IMR-90 (cell line): ENCODE results near the gene MYT1. TPM values are rescaled to one million over a fixed set of nuclear protein-coding genes. Genes with fewer than 3 reads are reported as not detected.

Experiments used
- ATAC-seq: fragments of 200-7000 bp; cut with Tn5 transposase; 2 replicates; pipeline ENCODE4 v1.9.1; 2020; ENCODE audit warnings: low read depth, mild to moderate bottlenecking, moderate library complexity
- BruUV-seq: library from RNA; stranded (reverse); fragments of 400-500 nt; replicated peaks from 2 replicates; lab custom pipeline; 2021; lab: Mats Ljungman, UMichigan
- CTCF ChIA-PET: fragments of 300-600 bp; formaldehyde crosslinking; extraction: SDS; loops from one replicate; lab custom pipeline; 2021; ENCODE audit warnings: antibody characterized with exemption; lab: Yijun Ruan, JAX
- POLR2A ChIA-PET: fragments of 300-600 bp; sonication (Branson Sonifier 250); formaldehyde crosslinking; loops from one replicate; lab custom pipeline; 2022; ENCODE audit warnings: antibody characterized with exemption; ENCODE audit not compliant: unreplicated experiment; lab: Charles Lee
- DNase-seq: peaks from one replicate; pipeline ENCODE4 v3.0.0; 2013
- H2AFZ ChIP-seq: replicated peaks from 2 replicates; pipeline ENCODE3; 2013; ENCODE audit warnings: low read length, mild to moderate bottlenecking; ENCODE audit not compliant: poor library complexity
- H2AK5ac ChIP-seq: 2 replicates; pipeline ENCODE4 v1.6.1; 2013; ENCODE audit warnings: low read depth, low read length, inconsistent platforms
- H2AK9ac ChIP-seq: replicated peaks from 2 replicates; pipeline ENCODE3; 2013; ENCODE audit warnings: mild to moderate bottlenecking, low read depth, low read length, moderate library complexity; ENCODE audit not compliant: poor library complexity
- H2BK120ac ChIP-seq: 2 replicates; pipeline ENCODE4 v1.6.1; 2013; ENCODE audit warnings: low read depth, low read length, inconsistent platforms
- H2BK15ac ChIP-seq: 3 replicates; pipeline ENCODE4 v1.6.1; 2013; ENCODE audit warnings: low read depth, low read length, inconsistent platforms
- H2BK20ac ChIP-seq: 2 replicates; pipeline ENCODE4 v1.6.1; 2013; ENCODE audit warnings: low read depth, mild to moderate bottlenecking, inconsistent platforms, low read length, moderate library complexity
- H2BK5ac ChIP-seq: 2 replicates; pipeline ENCODE4 v1.6.1; 2013; ENCODE audit warnings: mild to moderate bottlenecking, low read depth, low read length, inconsistent platforms; ENCODE audit not compliant: poor library complexity, severe bottlenecking
- H3K14ac ChIP-seq: replicated peaks from 2 replicates; pipeline ENCODE4 v1.6.1; 2013; ENCODE audit warnings: low read depth, low read length, inconsistent platforms
- H3K18ac ChIP-seq: 2 replicates; pipeline ENCODE4 v1.6.1; 2013; ENCODE audit warnings: low read depth, low read length, control low read depth
- H3K23ac ChIP-seq: 2 replicates; pipeline ENCODE4 v1.6.1; 2013; ENCODE audit warnings: low read depth, low read length, inconsistent platforms
- H3K27ac ChIP-seq: 2 replicates; pipeline ENCODE4 v1.5.1; 2013; ENCODE audit warnings: mild to moderate bottlenecking, control low read depth, low read length; ENCODE audit not compliant: insufficient read depth
- H3K27me3 ChIP-seq: 2 replicates; pipeline ENCODE4 v1.6.1; 2013; ENCODE audit warnings: low read length; ENCODE audit not compliant: control insufficient read depth, insufficient read depth
- H3K36me3 ChIP-seq: 2 replicates; pipeline ENCODE4 v1.6.1; 2013; ENCODE audit warnings: low read length, mixed read lengths; ENCODE audit not compliant: control insufficient read depth, insufficient read depth
- H3K4ac ChIP-seq: 2 replicates; pipeline ENCODE4 v1.6.1; 2013; ENCODE audit warnings: low read depth, low read length, inconsistent platforms
- H3K4me1 ChIP-seq: 2 replicates; pipeline ENCODE4 v1.6.1; 2013; ENCODE audit warnings: low read length, mixed read lengths; ENCODE audit not compliant: control insufficient read depth, insufficient read depth
- H3K4me2 ChIP-seq: 2 replicates; pipeline ENCODE4 v1.6.1; 2013; ENCODE audit warnings: low read depth, mild to moderate bottlenecking, control low read depth, low read length, moderate library complexity
- H3K4me3 ChIP-seq: 2 replicates; pipeline ENCODE4 v1.5.1; 2013; ENCODE audit warnings: low read depth, mild to moderate bottlenecking, control low read depth, low read length, moderate library complexity; ENCODE audit not compliant: insufficient read depth
- H3K56ac ChIP-seq: 2 replicates; pipeline ENCODE4 v1.6.1; 2013; ENCODE audit warnings: low read length, inconsistent platforms; ENCODE audit not compliant: insufficient read depth; ENCODE audit errors: extremely low read depth
- H3K79me1 ChIP-seq, 2 experiments: 2 replicates each; pipeline ENCODE4 v1.6.1; 2013; ENCODE audit warnings: low read length in 2 of 2, inconsistent platforms in 1 of 2, low read depth in 1 of 2
- H3K9ac ChIP-seq: 2 replicates; pipeline ENCODE4 v1.6.1; 2013; ENCODE audit warnings: low read depth, low read length, control low read depth
- H3K9me1 ChIP-seq: 2 replicates; pipeline ENCODE4 v1.6.1; 2013; ENCODE audit warnings: low read length, inconsistent platforms; ENCODE audit not compliant: insufficient read depth
- H3K9me3 ChIP-seq: 2 replicates; pipeline ENCODE4 v1.6.1; 2013; ENCODE audit warnings: low read length; ENCODE audit not compliant: control insufficient read depth, insufficient read depth
- H4K20me1 ChIP-seq: 2 replicates; pipeline ENCODE4 v1.6.1; 2013; ENCODE audit warnings: low read length, inconsistent platforms; ENCODE audit not compliant: insufficient read depth
- H4K5ac ChIP-seq: 2 replicates; pipeline ENCODE4 v1.6.1; 2013; ENCODE audit warnings: mild to moderate bottlenecking, low read depth, low read length, control low read depth
- H4K8ac ChIP-seq, 2 experiments: 2 replicates each; pipeline ENCODE4 v1.6.1; 2013; ENCODE audit warnings: low read depth in 2 of 2, low read length in 2 of 2, control low read depth in 1 of 2, inconsistent platforms in 1 of 2
- H4K91ac ChIP-seq: 2 replicates; pipeline ENCODE4 v1.6.1; 2013; ENCODE audit warnings: low read depth, low read length, inconsistent platforms; ENCODE audit not compliant: insufficient read depth
- BHLHE40 ChIP-seq: fragments of 150-350 bp; IDR thresholded peaks from 2 replicates; pipeline ENCODE4 v1.6.1; 2016; ENCODE audit warnings: mild to moderate bottlenecking, low read depth, low read length
- CEBPB ChIP-seq: IDR thresholded peaks from 2 replicates; pipeline ENCODE4 v1.6.1; 2012; ENCODE audit warnings: low read depth, low read length, improper control_type of control experiment
- CHD1 ChIP-seq: IDR thresholded peaks from 2 replicates; pipeline ENCODE4 v1.6.1; 2012; ENCODE audit warnings: low read depth, low read length, improper control_type of control experiment
- FOS ChIP-seq: fragments of 150-350 bp; IDR thresholded peaks from 2 replicates; pipeline ENCODE4 v1.6.1; 2016; ENCODE audit warnings: low read depth, low read length
- MXI1 ChIP-seq: IDR thresholded peaks from 2 replicates; pipeline ENCODE4 v1.6.1; 2012; ENCODE audit warnings: low read depth, mild to moderate bottlenecking, low read length, moderate library complexity, borderline replicate concordance
- RAD21 ChIP-seq: IDR thresholded peaks from 2 replicates; pipeline ENCODE4 v1.6.1; 2012; ENCODE audit warnings: low read length, improper control_type of control experiment
- RCOR1 ChIP-seq: IDR thresholded peaks from 2 replicates; pipeline ENCODE4 v1.6.1; 2012; ENCODE audit warnings: mild to moderate bottlenecking, low read length, improper control_type of control experiment; ENCODE audit not compliant: insufficient replicate concordance
- SMC3 ChIP-seq: fragments of 150-350 bp; IDR thresholded peaks from 2 replicates; pipeline ENCODE4 v1.6.1; 2016; ENCODE audit warnings: low read depth, mild to moderate bottlenecking, antibody characterized with exemption, low read length, moderate library complexity
- WGBS, 2 experiments: methylation state at CpG; one replicate each; pipeline versions ENCODE4 v1.1.5 to v1.1.7; 2013; ENCODE audit warnings: missing lambda C conversion rate in 2 of 2; ENCODE audit not compliant: insufficient read length in 1 of 2; ENCODE audit errors: extremely low coverage in 2 of 2; 5-methylcytosine and 5-hydroxymethylcytosine counted together
- dilution Hi-C: fragments of 300-500 bp; cut with HindIII; formaldehyde crosslinking; loops from one replicate; pipeline ENCODE4 v1.14.3; 2018; ENCODE audit warnings: low sequenced_read_pairs; ENCODE audit not compliant: unreplicated experiment
- in situ Hi-C: fragments of 300-500 bp; cut with MboI; formaldehyde crosslinking; loops from 3 replicates; pipeline ENCODE4 v1.14.3; 2019; ENCODE audit warnings: low sequenced_read_pairs, inconsistent platforms, mixed read lengths
- intact Hi-C: fragments of 100-400 bp; cut with micrococcal nuclease; formaldehyde crosslinking; loops from 2 replicates; pipeline ENCODE4 v1.10.0; 2022
- polyA plus RNA-seq, 3 experiments: library from polyadenylated mRNA; depleted of rRNA; stranded (reverse); fragments of >200 nt; gene quantifications; 2 replicates each; pipeline ENCODE4 v1.2.3, GENCODE V29; 2012; ENCODE audit warnings: low replicate concordance in 1 of 3
- total RNA-seq: library from RNA; depleted of rRNA; stranded (reverse); fragments of >200 nt; gene quantifications from 2 replicates; pipeline ENCODE4 v1.2.3, GENCODE V29; 2012
- TF ChIP-seq, protein P1 (sequence below): conservative IDR thresholded peaks from 2 replicates; pipeline ENCODE4 v1.5.1; 2012; ENCODE audit warnings: mild to moderate bottlenecking, low read depth, low read length, improper control_type of control experiment
- TF ChIP-seq, protein P2 (sequence below): fragments of 150-350 bp; IDR thresholded peaks from 2 replicates; pipeline ENCODE4 v1.6.1; 2016; ENCODE audit warnings: low read depth, mild to moderate bottlenecking, low read length, moderate library complexity, borderline replicate concordance

The MYT1 gene
- total and polyA plus RNA-seq, 2 of the 4 experiments (the other 2 are of a cell fraction) = not detected

GRCh38 chr20:64186071-64186598 is 21.9 kb downstream of the MYT1 start:
- POLR2A ChIA-PET = no interaction called here
- H3K79me1 ChIP-seq = no peaks in the 10 kb centered on the region
- H3K36me3 ChIP-seq = no peaks in the 10 kb centered on the region
- H2AK9ac ChIP-seq = no peak overlapping the region
- no peak overlapping the region for H2BK20ac ChIP-seq
- no peaks in the 10 kb centered on the region for H3K4me1 ChIP-seq
- no peak overlapping the region for H3K56ac ChIP-seq
- no peak for ATAC-seq
- TF ChIP-seq CEBPB (no peak), SMC3 (no peak), FOS (no peak), MXI1 (no peak), CHD1 (no peak), RCOR1 (no peak), RAD21 (no peak), BHLHE40 (no peak)
- TF ChIP-seq, protein P1, sequence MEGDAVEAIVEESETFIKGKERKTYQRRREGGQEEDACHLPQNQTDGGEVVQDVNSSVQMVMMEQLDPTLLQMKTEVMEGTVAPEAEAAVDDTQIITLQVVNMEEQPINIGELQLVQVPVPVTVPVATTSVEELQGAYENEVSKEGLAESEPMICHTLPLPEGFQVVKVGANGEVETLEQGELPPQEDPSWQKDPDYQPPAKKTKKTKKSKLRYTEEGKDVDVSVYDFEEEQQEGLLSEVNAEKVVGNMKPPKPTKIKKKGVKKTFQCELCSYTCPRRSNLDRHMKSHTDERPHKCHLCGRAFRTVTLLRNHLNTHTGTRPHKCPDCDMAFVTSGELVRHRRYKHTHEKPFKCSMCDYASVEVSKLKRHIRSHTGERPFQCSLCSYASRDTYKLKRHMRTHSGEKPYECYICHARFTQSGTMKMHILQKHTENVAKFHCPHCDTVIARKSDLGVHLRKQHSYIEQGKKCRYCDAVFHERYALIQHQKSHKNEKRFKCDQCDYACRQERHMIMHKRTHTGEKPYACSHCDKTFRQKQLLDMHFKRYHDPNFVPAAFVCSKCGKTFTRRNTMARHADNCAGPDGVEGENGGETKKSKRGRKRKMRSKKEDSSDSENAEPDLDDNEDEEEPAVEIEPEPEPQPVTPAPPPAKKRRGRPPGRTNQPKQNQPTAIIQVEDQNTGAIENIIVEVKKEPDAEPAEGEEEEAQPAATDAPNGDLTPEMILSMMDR = no peak
- TF ChIP-seq, protein P2, sequence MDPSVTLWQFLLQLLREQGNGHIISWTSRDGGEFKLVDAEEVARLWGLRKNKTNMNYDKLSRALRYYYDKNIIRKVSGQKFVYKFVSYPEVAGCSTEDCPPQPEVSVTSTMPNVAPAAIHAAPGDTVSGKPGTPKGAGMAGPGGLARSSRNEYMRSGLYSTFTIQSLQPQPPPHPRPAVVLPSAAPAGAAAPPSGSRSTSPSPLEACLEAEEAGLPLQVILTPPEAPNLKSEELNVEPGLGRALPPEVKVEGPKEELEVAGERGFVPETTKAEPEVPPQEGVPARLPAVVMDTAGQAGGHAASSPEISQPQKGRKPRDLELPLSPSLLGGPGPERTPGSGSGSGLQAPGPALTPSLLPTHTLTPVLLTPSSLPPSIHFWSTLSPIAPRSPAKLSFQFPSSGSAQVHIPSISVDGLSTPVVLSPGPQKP = no peak
- CTCF ChIA-PET = no interaction called here
- H4K8ac ChIP-seq = no peak overlapping the region
- DNase-seq = no peak
- H3K27ac ChIP-seq = no peak overlapping the region
- WGBS, 2 experiments = no CpG with 5 or more reads among the region's 13 CpGs
- no TSS peak for BruUV-seq
- H3K9ac ChIP-seq = no peak overlapping the region
- no peak overlapping the region for H3K23ac ChIP-seq
- H3K9me3 ChIP-seq = peaks cover 2% of the 10 kb centered on the region; the same call in 1 of the 2 replicates
- H3K27me3 ChIP-seq = peaks cover 12% of the 10 kb centered on the region
- H4K20me1 ChIP-seq = no peaks in the 10 kb centered on the region
- intact Hi-C loops (no loop called here), dilution Hi-C loops (no loop called here), in situ Hi-C loops (no loop called here)
- no peak overlapping the region for H2BK15ac ChIP-seq
- H2BK5ac ChIP-seq = no peak overlapping the region
- no peaks in the 10 kb centered on the region for H3K9me1 ChIP-seq
- no peak overlapping the region for H2BK120ac ChIP-seq
- no peak overlapping the region for H2AFZ ChIP-seq
- H3K14ac ChIP-seq = no peak overlapping the region
- H3K4me2 ChIP-seq = no peak overlapping the region
- no peak overlapping the region for H4K91ac ChIP-seq
- no peak overlapping the region for H4K5ac ChIP-seq
- no peak overlapping the region for H3K4ac ChIP-seq
- no peak overlapping the region for H3K4me3 ChIP-seq
- H3K18ac ChIP-seq = no peak overlapping the region
- H2AK5ac ChIP-seq = no peak overlapping the region
